Measurements from ENCODE around the gene DPP3. TPM values are rescaled to one million over a fixed set of nuclear protein-coding genes. Genes with fewer than 3 reads are reported as not detected.

The DPP3 gene
- total RNA-seq, 4 donors from 2014 or later = 32.8 to 116 (median 53.4) TPM

- Histone ChIP-seq H3K4me3 (peak overlapping the region in 3 of 4 donors; percentile 57 to 79 (median 69)), H3K36me3 (no peaks in the 10 kb centered on the region), H3K9me3 (no peaks in the 10 kb centered on the region), H3K27ac (peak overlapping the region; percentile 76 to 80 (median 76)), H3K27me3 (no peaks in the 10 kb centered on the region), H3K4me1 (peaks cover 9 to 20% (median 14%) of the 10 kb centered on the region in 4 donors)
- WGBS, 2 donors (ENCODE audit: low coverage in 1 of 2) = 54 to 63% methylated on average over 6 to 19 of the region's 19 CpGs
- intact Hi-C loops (cut with DNase I; ENCODE audit: low total_unique reads) = no loop called here
- no peak for DNase-seq
- TF ChIP-seq POLR2AphosphoS5 (IDR thresholded peaks at IDR 0.05) (no peak), POLR2A (IDR thresholded peaks at IDR 0.05) (no peak), CTCF (IDR thresholded peaks at IDR 0.05) (no peak), EP300 (IDR thresholded peaks at IDR 0.05; ENCODE audit: low read depth) (no peak)
- in situ Hi-C loops (cut with MboI; ENCODE audit: low pct_ligation_motif_present in 1 of 4, low pct_unique_long_range_greater_than_20kb in 1 of 4, low sequenced_read_pairs in 3 of 4) = no loop called here
Observed at GRCh38 chr11:66465373-66466224, 14.6 kb upstream of the DPP3 start.

GRCh38 chr11:66466225-66467033 is 13.8 kb upstream of the DPP3 start, which contains the start of gene PELI3:
Gene PELI3, plus strand, starts transcription at chr11:66466905. Its CDS starts 1,224 bp downstream, at chr11:66468129.
- 0% methylated on average over 29 of the region's 63 CpGs; no CpG with 5 or more reads in 1 of the 2 donors for WGBS, 2 donors (ENCODE audit: low coverage in 1 of 2)
- peaks cover 9 to 20% (median 14%) of the 10 kb centered on the region in 4 donors for H3K4me1 ChIP-seq
- peak; percentile 96 for DNase-seq
- no peaks in the 10 kb centered on the region for H3K27me3 ChIP-seq
- intact Hi-C loops (cut with DNase I; ENCODE audit: low total_unique reads) = no loop called here
- in situ Hi-C loops (cut with MboI; ENCODE audit: low pct_ligation_motif_present in 1 of 4, low pct_unique_long_range_greater_than_20kb in 1 of 4, low sequenced_read_pairs in 3 of 4) = no loop called here
- peak within 1 kb of the TSS; percentile 69 to 85 (median 76) for H3K4me3 ChIP-seq
- no peaks in the 10 kb centered on the region for H3K36me3 ChIP-seq
- no peak for TF ChIP-seq CTCF (IDR thresholded peaks at IDR 0.05)
- TF ChIP-seq POLR2AphosphoS5 (IDR thresholded peaks at IDR 0.05) = peak; percentile 20 to 44 (median 33)
- TF ChIP-seq POLR2A (IDR thresholded peaks at IDR 0.05) = peak; percentile 47
- no peak for TF ChIP-seq EP300 (IDR thresholded peaks at IDR 0.05; ENCODE audit: low read depth)
- no peaks in the 10 kb centered on the region for H3K9me3 ChIP-seq
- peak within 1 kb of the TSS; percentile 76 to 80 (median 76) for H3K27ac ChIP-seq

GRCh38 chr11:66467034-66467659 is 13.1 kb upstream of the DPP3 start:
- peak; percentile 36 to 58 (median 47) for TF ChIP-seq CTCF (IDR thresholded peaks at IDR 0.05)
- no peak for TF ChIP-seq POLR2AphosphoS5 (IDR thresholded peaks at IDR 0.05)
- Histone ChIP-seq H3K9me3 (no peaks in the 10 kb centered on the region), H3K27ac (peak overlapping the region; percentile 76 to 80 (median 76)), H3K27me3 (no peaks in the 10 kb centered on the region), H3K36me3 (no peaks in the 10 kb centered on the region), H3K4me1 (peaks cover 9 to 20% (median 14%) of the 10 kb centered on the region in 4 donors), H3K4me3 (peak overlapping the region; percentile 69 to 85 (median 76))
- peak; percentile 45 for DNase-seq
- in situ Hi-C loops (cut with MboI; ENCODE audit: low pct_ligation_motif_present in 1 of 4, low pct_unique_long_range_greater_than_20kb in 1 of 4, low sequenced_read_pairs in 3 of 4) = no loop called here
- WGBS, 2 donors (ENCODE audit: low coverage in 1 of 2) = 2 to 15% methylated on average over 4 to 50 of the region's 72 CpGs
- intact Hi-C loops (cut with DNase I; ENCODE audit: low total_unique reads) = no loop called here

Measured in transverse colon (tissue), 4 donors.